Endothelial cell of umbilical vein (primary cell): ENCODE results near the gene ISL2. TPM values are rescaled to one million over a fixed set of nuclear protein-coding genes. Genes with fewer than 3 reads are reported as not detected.

ENCODE experiments used
- BruUV-seq: library from RNA; stranded (reverse); fragments of 400-500 nt; replicated peaks from 2 replicates; lab custom pipeline; 2021; lab: Mats Ljungman, UMichigan
- CTCF ChIA-PET: fragments of 300-600, 350-600 bp; sonication (Branson Sonifier 250); formaldehyde crosslinking; loops from one replicate; lab custom pipeline; 2021; ENCODE audit warnings: antibody characterized with exemption, inconsistent platforms; lab: Charles Lee
- POLR2A ChIA-PET: fragments of 300-600, 350-600 bp; sonication (Branson Sonifier 250); formaldehyde crosslinking; loops from one replicate; lab custom pipeline; 2021; ENCODE audit warnings: antibody characterized with exemption, inconsistent platforms; lab: Charles Lee
- DNase-seq: peaks from one replicate; pipeline ENCODE4 v3.0.0-alpha.2; 2011; ENCODE audit warnings: low read depth, low spot score
- FAIRE-seq: peaks from 2 replicates; lab custom pipeline; 2011; peaks lifted over from hg19 to GRCh38; lab: Jason Lieb, UNC
- H2AFZ ChIP-seq: 2 replicates; pipeline ENCODE4 v1.6.0; 2012; ENCODE audit warnings: low read depth, low read length, control low read depth, inconsistent platforms
- H3K27ac ChIP-seq: 2 replicates; pipeline ENCODE4 v1.5.1; 2011; ENCODE audit warnings: low read depth, mild to moderate bottlenecking, control low read depth, low read length, moderate library complexity; ENCODE audit not compliant: insufficient read depth
- H3K27me3 ChIP-seq, 2 experiments: 2 replicates each; pipeline versions ENCODE4 v1.6.0 to v1.6.1; 2011; ENCODE audit warnings: low read length in 2 of 2, mixed read lengths in 1 of 2; ENCODE audit not compliant: control insufficient read depth in 2 of 2, insufficient read depth in 2 of 2
- H3K36me3 ChIP-seq, 2 experiments: 2 replicates in 1 of 2; 3 replicates in 1 of 2; pipeline ENCODE4 v1.5.1; 2011; ENCODE audit warnings: low read length in 2 of 2, mild to moderate bottlenecking in 1 of 2, moderate library complexity in 1 of 2; ENCODE audit not compliant: control insufficient read depth in 2 of 2, insufficient read depth in 2 of 2; ENCODE audit errors: extremely low read depth in 1 of 2
- H3K4me1 ChIP-seq: 3 replicates; pipeline ENCODE4 v1.5.1; 2011; ENCODE audit warnings: mild to moderate bottlenecking, low read length; ENCODE audit not compliant: control insufficient read depth, insufficient read depth; ENCODE audit errors: extremely low read depth
- H3K4me2 ChIP-seq: 2 replicates; pipeline ENCODE4 v1.6.1; 2011; ENCODE audit warnings: low read length, control low read depth, mixed read lengths; ENCODE audit not compliant: insufficient read depth
- H3K4me3 ChIP-seq, 3 experiments: fragments of 200-600 bp in 1 of 3; sonication (generic), shearing (Covaris generic) in 1 of 3; replicated peaks in 1 of 3; 2 replicates each; pipeline ENCODE4 v1.5.1; 2011 to 2016; ENCODE audit warnings: control low read depth in 3 of 3, low read length in 3 of 3, mild to moderate bottlenecking in 2 of 3, inconsistent platforms in 1 of 3, low read depth in 1 of 3, moderate library complexity in 1 of 3; ENCODE audit not compliant: insufficient read depth in 1 of 3
- H3K79me2 ChIP-seq: 2 replicates; pipeline ENCODE4 v1.6.0; 2012; ENCODE audit warnings: low read length, inconsistent platforms; ENCODE audit not compliant: control insufficient read depth, insufficient read depth
- H3K9ac ChIP-seq: replicated peaks from 2 replicates; pipeline ENCODE3; 2011; ENCODE audit warnings: low read length, control low read depth; ENCODE audit not compliant: insufficient read depth; ENCODE audit errors: extremely low read depth
- H3K9me1 ChIP-seq: replicated peaks from 3 replicates; pipeline ENCODE4 v1.6.0; 2011; ENCODE audit warnings: mild to moderate bottlenecking, low read length; ENCODE audit not compliant: control insufficient read depth, insufficient read depth; ENCODE audit errors: extremely low read depth
- H3K9me3 ChIP-seq: replicated peaks from 2 replicates; pipeline ENCODE4 v1.5.1; 2012; ENCODE audit warnings: low read length, inconsistent platforms; ENCODE audit not compliant: control insufficient read depth, insufficient read depth
- H4K20me1 ChIP-seq: replicated peaks from 2 replicates; pipeline ENCODE3; 2011; ENCODE audit warnings: mild to moderate bottlenecking, low read length; ENCODE audit not compliant: control insufficient read depth, insufficient read depth; ENCODE audit errors: extremely low read depth
- EZH2 ChIP-seq: IDR thresholded peaks from 2 replicates; pipeline ENCODE4 v1.6.1; 2012; ENCODE audit warnings: borderline replicate concordance, low read depth, mild to moderate bottlenecking, moderate library complexity, low read length, inconsistent platforms; ENCODE audit not compliant: severe bottlenecking
- FOS ChIP-seq: IDR thresholded peaks from 2 replicates; pipeline ENCODE4 v1.6.1; 2011; ENCODE audit warnings: mild to moderate bottlenecking, low read length, moderate library complexity, borderline replicate concordance; ENCODE audit not compliant: insufficient read depth
- GATA2 ChIP-seq: IDR thresholded peaks from 2 replicates; pipeline ENCODE4 v1.7.0; 2011; ENCODE audit warnings: low read depth, mild to moderate bottlenecking, moderate library complexity, mixed read lengths, low read length; ENCODE audit not compliant: insufficient read length, insufficient read depth
- JUN ChIP-seq: IDR thresholded peaks from 2 replicates; pipeline ENCODE4 v1.6.1; 2011; ENCODE audit warnings: borderline replicate concordance, low read depth; ENCODE audit not compliant: insufficient read length, insufficient read depth
- MYC ChIP-seq: IDR thresholded peaks from one replicate; pipeline ENCODE4 v1.6.1; 2011; ENCODE audit warnings: mild to moderate bottlenecking, low read depth, low read length
- POLR2A ChIP-seq: IDR thresholded peaks from 2 replicates; pipeline ENCODE4 v1.6.1; 2012; ENCODE audit warnings: low read depth, mild to moderate bottlenecking, control low read depth, low read length
- POLR2AphosphoS5 ChIP-seq: IDR thresholded peaks from 2 replicates; pipeline ENCODE4 v1.6.1; 2012; ENCODE audit warnings: low read depth, mild to moderate bottlenecking, control low read depth, low read length, moderate library complexity; ENCODE audit not compliant: insufficient read depth
- dilution Hi-C: fragments of 300-500 bp; cut with MboI; formaldehyde crosslinking; loops from one replicate; pipeline ENCODE4 v1.15.0; 2019; ENCODE audit warnings: low sequenced_read_pairs; ENCODE audit not compliant: extremely low pct_ligation_motif_present
- intact Hi-C: fragments of 100-400 bp; cut with micrococcal nuclease; formaldehyde crosslinking; loops from one replicate; pipeline ENCODE4 v1.10.0; 2022
- polyA plus RNA-seq, 4 experiments: library from polyadenylated mRNA; depleted of rRNA in 3 of 4; stranded (reverse) in 3 of 4; unstranded in 1 of 4; fragments of >200 nt; gene quantifications; 2 replicates each; pipeline versions ENCODE4 v1.2.1 to v1.2.3, GENCODE V29; 2011 to 2012; ENCODE audit warnings: missing spikeins in 1 of 4
- total RNA-seq: library from RNA; stranded (reverse); gene quantifications from 2 replicates; pipeline ENCODE4 v1.2.3, GENCODE V29; 2021
- TF ChIP-seq, protein P1 (sequence below): IDR thresholded peaks from 2 replicates; pipeline ENCODE4 v1.6.1; 2011; ENCODE audit not compliant: insufficient read depth, insufficient read length
- TF ChIP-seq, protein P2 (sequence below), 2 donors: IDR thresholded peaks; 1 replicate in 1 of 2; 2 replicates in 1 of 2; pipeline ENCODE4 v1.5.1; 2011; ENCODE audit warnings: low read length in 2 of 2, mild to moderate bottlenecking in 2 of 2, moderate library complexity in 2 of 2, control low read depth in 1 of 2, inconsistent platforms in 1 of 2, low read depth in 1 of 2; ENCODE audit not compliant: insufficient read depth in 1 of 2; ENCODE audit errors: extremely low read depth in 1 of 2

Gene ISL2
- total and polyA plus RNA-seq, 2 donors (not counting 3 experiments of a cell fraction or from before 2014, with no cell fraction given): 0.10 TPM; not detected in 1

DNA sequence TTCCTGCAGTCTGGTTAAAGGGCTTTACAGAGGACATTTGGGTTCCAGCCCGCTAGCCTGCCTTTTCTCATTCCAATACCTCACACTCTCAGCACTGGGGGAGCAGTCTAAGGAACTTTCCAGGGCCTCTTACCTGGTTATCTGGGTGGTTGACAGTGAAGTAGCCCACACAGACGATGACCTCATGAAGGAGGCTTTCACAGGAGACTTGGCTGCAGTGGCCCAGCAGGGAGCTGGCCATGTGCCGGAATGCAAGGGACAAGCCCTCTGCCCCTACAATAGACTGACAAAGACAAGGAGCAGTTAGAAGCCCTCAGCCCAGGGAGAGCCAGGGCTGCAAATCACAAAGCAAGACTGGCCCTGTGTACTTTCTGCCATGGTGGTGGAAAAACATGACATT lies 39.5 kb downstream of the ISL2 start:
- H4K20me1 ChIP-seq: no peaks in the 10 kb centered on the region
- no peaks in the 10 kb centered on the region for H3K27me3 ChIP-seq
- H3K4me1 ChIP-seq: peaks cover 11% of the 10 kb centered on the region
- H3K79me2 ChIP-seq: no peaks in the 10 kb centered on the region
- intact Hi-C loops: no loop called here
- no peaks in the 10 kb centered on the region for H3K9me1 ChIP-seq
- H3K9me3 ChIP-seq: no peaks in the 10 kb centered on the region
- H2AFZ ChIP-seq: no peak overlapping the region
- no TSS peak for BruUV-seq
- no peak for TF ChIP-seq POLR2A
- TF ChIP-seq JUN: no peak
- TF ChIP-seq, protein P1, sequence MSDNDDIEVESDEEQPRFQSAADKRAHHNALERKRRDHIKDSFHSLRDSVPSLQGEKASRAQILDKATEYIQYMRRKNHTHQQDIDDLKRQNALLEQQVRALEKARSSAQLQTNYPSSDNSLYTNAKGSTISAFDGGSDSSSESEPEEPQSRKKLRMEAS: no peak
- no peak for TF ChIP-seq EZH2
- no peak for TF ChIP-seq FOS
- no peak for TF ChIP-seq MYC
- no peak for TF ChIP-seq POLR2AphosphoS5
- TF ChIP-seq, protein P2, sequence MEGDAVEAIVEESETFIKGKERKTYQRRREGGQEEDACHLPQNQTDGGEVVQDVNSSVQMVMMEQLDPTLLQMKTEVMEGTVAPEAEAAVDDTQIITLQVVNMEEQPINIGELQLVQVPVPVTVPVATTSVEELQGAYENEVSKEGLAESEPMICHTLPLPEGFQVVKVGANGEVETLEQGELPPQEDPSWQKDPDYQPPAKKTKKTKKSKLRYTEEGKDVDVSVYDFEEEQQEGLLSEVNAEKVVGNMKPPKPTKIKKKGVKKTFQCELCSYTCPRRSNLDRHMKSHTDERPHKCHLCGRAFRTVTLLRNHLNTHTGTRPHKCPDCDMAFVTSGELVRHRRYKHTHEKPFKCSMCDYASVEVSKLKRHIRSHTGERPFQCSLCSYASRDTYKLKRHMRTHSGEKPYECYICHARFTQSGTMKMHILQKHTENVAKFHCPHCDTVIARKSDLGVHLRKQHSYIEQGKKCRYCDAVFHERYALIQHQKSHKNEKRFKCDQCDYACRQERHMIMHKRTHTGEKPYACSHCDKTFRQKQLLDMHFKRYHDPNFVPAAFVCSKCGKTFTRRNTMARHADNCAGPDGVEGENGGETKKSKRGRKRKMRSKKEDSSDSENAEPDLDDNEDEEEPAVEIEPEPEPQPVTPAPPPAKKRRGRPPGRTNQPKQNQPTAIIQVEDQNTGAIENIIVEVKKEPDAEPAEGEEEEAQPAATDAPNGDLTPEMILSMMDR (IDR thresholded peaks at IDR 0.05; ENCODE audit: extremely low read depth in 1 of 2, insufficient read depth in 1 of 2, low read depth in 1 of 2, low read length in 2 of 2): no peak
- TF ChIP-seq GATA2: no peak
- no peak for DNase-seq
- ChIA-PET CTCF (interaction anchor here (0.9 kb wide), 1 partner anchor 144 kb away, joined by 3 read pairs; no protein-coding TSS in a partner anchor), POLR2A (interaction anchor here (0.6 kb wide), 1 partner anchor 1199 kb away, joined by 6 read pairs; no protein-coding TSS in a partner anchor)
- no peak overlapping the region for H3K4me3 ChIP-seq
- no peak for FAIRE-seq
- no peaks in the 10 kb centered on the region for H3K36me3 ChIP-seq
- no peak overlapping the region for H3K27ac ChIP-seq
- dilution Hi-C loops: no loop called here
- no peak overlapping the region for H3K9ac ChIP-seq
- no peak overlapping the region for H3K4me2 ChIP-seq
